Adrenal gland (tissue), 5 donors: ENCODE measurements around the gene KCP.

Experiments used
- POLR2A ChIP-seq, 2 donors: fragments of 450-650 bp; IDR thresholded peaks; one replicate each; pipeline ENCODE4 v1.6.1; 2017; ENCODE audit warnings: antibody characterized with exemption in 2 of 2, mild to moderate bottlenecking in 2 of 2, moderate library complexity in 1 of 2
- TF ChIP-seq, protein P1 (sequence below), 6 experiments: fragments of 450-650 bp in 4 of 6; fragments of 200-600 bp in 2 of 6; sonication (generic) in 1 of 6; IDR thresholded peaks; 1 replicate in 5 of 6; 2 replicates in 1 of 6; pipeline versions ENCODE4 v1.5.1 to v1.8.0; 2016 to 2021; ENCODE audit warnings: antibody characterized with exemption in 6 of 6, mild to moderate bottlenecking in 2 of 6, moderate library complexity in 1 of 6
- donor health status: DM: no; HTN: no; CAD: no.

DNA sequence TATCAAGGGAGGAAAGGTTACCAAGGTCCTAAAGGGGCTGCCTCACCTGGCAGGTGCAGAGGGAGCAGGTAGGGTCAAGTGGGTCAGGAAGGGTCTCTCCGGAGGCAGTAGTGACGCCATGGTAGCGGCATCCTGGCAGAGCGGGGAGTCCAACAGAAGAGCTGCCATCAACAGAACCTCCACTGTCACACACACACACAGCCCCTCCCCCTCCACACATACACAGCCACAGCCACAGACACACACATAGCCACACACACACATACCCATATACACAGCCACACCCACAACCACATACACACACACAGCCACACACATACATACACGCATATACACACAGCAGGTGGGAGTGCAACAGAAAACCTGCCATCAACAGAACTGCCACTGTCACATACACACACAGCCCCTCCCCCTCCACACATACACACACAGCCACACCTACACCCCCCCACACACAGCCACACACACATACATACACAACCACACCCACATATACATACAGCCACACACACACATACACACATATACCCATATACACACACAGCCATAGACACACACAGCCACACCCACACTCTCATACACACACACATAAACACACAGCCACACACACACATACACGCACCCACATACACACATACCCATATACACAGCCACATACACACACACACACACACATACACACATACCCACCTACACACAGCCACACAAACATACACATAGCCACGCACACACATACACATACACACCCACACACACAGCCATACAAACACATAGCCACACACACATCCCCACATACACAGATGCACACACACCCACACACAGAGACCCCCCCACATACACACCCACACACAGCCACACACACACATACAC, 23.1 kb downstream of the KCP start:
- TF ChIP-seq POLR2A (IDR thresholded peaks at IDR 0.05) = no peak
- TF ChIP-seq, protein P1, sequence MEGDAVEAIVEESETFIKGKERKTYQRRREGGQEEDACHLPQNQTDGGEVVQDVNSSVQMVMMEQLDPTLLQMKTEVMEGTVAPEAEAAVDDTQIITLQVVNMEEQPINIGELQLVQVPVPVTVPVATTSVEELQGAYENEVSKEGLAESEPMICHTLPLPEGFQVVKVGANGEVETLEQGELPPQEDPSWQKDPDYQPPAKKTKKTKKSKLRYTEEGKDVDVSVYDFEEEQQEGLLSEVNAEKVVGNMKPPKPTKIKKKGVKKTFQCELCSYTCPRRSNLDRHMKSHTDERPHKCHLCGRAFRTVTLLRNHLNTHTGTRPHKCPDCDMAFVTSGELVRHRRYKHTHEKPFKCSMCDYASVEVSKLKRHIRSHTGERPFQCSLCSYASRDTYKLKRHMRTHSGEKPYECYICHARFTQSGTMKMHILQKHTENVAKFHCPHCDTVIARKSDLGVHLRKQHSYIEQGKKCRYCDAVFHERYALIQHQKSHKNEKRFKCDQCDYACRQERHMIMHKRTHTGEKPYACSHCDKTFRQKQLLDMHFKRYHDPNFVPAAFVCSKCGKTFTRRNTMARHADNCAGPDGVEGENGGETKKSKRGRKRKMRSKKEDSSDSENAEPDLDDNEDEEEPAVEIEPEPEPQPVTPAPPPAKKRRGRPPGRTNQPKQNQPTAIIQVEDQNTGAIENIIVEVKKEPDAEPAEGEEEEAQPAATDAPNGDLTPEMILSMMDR (IDR thresholded peaks at IDR 0.05) = no peak
